NCI-H526 (cell line): ENCODE results near the gene BICDL1.

Experiments used
- DNase-seq, 2 experiments: peaks; one replicate each; lab custom pipeline; 2025; lab: John Stamatoyannopoulos, UW

BICDL1 gene

DNA sequence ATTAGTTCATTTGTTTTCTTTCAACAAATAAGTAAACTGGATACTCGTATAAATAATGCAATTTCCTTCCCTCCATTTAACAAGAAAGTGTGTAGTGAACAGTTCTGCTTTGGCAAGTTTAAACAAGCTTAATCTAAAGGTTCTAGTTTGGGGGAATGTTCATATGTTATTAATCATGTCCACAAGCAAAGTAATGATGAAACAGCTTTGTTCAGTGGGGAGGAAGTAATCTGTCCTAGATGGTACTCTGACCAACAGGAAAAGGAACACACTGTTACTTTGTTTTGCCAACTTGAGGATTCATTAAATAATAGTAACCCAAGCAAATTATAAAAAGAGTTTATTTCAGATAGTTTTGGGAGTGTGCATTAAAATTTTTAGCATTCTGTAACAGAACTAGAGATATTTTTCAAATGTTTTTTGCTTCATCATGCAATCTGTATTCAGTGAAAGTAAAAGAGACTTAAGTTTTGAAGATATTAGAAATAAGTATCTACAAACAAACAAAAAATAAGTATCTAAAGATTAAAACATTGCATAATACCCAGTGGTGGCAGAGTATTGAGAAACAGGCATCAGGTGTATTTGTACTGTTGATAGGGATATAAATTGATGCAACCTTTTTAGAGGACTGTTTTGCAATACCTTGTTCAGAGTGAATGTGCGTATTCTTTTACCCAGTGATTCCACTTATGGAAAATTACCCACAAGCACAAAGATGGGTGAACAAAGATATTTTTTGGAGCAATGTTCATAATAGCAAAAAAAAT is 66.4 kb downstream of the BICDL1 start:
- no peak for DNase-seq

DNA sequence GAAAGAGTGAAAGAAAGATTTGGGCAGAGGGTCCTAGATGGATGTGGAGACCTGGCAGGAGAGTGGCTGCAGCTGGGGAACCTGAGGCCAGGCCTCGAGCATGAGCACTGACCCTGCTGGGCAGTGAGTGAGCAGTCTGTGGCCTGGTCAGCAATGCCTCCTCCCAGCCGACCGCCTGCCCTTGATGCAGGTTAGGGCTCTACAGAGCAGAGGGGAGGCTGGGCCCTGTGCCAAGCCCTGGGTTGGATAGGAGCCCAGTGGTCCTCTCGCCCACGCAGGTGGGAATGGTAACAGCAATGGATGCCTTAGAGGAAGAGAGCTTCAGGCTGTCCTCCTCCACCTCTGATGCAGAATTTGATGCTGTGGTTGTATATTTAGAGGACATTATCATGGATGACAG is 67.7 kb downstream of the BICDL1 start:
- DNase-seq, result no peak

DNA sequence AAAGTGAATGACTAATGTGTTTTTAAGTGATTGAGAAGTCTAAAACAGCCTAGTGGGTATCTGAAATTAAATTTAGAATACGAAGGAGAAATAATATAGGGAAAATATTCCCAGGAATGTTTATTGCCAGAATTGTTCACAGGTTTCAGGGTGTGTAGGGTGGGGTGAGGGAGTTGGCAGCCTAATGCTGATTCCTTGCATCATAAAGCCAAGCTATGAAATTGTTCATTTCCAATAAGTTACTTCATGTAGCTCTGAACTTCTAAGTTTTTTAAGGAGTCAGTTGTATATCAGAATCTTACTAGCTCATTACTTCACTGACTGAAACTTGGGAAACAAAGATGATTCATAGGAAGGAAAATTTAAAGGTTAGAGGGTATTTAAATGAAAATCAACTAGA is 71.2 kb downstream of the BICDL1 start:
- DNase-seq, result no peak

DNA sequence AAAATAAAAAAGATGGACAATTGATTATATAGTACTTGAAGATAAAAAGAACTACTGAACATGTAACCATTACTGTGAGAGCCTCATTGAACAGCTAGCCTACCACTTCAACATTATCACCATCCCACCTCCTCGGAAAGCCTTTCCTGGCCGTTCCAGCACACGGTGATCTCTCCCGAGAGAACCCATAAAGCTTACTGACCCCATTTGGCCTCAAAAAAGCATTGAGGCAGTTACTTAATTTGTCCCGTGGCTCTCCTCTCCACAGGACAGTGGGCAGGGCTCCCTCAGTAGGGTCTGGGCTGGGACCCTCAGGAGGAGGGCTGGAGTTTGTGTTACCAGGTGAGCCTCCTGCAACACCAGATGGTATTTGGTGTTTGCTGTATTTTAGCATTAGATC is 71.7 kb downstream of the BICDL1 start:
- no peak for DNase-seq

DNA sequence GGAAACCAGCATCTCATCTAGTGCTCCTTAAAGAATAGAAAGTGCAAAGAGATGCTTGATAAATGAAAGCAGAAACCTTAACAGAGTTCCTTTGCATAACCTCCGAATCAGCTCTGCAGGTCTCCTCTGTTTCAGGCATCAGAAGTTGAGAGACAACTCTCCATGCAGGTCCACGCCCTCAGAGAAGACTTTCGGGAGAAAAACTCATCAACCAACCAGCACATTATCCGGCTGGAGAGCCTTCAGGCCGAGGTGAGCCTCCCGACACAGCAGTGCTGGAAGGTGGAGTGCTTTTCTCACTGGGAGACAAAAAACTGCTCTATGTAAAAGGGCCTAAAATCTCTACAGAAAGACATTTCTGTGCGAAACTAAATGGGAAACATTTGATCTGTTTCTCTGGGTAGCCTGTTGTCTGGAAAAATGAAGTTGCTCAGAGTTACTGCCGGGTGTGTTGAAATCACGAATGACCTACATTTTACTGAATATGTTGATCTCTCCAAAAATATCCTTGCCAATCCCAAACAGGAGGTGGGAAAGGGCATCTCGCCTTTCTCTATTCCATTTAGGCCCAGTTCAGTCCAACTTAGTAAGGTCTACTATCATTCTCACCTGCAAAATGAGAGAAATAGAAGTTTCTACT is 72.7 kb downstream of the BICDL1 start:
- no peak for DNase-seq

DNA sequence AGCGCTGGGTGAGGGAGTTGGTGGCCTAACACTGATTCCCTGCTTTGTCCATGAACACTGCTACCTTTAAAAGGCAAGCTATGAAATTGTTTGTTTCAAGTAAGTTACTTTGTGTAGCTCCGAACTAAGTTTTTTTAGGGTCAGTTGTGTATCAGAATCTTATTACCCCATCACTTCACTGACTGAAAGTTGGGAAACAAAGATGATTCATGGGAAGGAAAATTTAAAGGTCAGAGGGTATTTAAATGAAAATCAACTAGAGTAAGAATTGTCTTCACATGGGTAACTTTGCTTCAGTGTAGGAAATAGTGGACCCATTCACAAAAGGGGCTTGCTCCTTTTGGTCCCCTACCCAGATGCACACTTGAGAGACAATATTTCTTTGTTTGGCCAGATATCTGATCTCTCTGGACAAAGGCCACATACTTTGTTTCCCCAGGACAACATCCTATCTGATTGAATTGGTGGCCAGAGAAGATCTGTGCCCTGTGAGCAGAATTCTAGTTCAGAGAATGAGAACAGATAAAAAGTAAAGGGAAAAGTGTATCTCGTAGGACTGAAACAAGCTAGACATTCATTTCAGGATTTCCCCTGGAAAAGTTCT is 74.0 kb downstream of the BICDL1 start:
- no peak for DNase-seq

DNA sequence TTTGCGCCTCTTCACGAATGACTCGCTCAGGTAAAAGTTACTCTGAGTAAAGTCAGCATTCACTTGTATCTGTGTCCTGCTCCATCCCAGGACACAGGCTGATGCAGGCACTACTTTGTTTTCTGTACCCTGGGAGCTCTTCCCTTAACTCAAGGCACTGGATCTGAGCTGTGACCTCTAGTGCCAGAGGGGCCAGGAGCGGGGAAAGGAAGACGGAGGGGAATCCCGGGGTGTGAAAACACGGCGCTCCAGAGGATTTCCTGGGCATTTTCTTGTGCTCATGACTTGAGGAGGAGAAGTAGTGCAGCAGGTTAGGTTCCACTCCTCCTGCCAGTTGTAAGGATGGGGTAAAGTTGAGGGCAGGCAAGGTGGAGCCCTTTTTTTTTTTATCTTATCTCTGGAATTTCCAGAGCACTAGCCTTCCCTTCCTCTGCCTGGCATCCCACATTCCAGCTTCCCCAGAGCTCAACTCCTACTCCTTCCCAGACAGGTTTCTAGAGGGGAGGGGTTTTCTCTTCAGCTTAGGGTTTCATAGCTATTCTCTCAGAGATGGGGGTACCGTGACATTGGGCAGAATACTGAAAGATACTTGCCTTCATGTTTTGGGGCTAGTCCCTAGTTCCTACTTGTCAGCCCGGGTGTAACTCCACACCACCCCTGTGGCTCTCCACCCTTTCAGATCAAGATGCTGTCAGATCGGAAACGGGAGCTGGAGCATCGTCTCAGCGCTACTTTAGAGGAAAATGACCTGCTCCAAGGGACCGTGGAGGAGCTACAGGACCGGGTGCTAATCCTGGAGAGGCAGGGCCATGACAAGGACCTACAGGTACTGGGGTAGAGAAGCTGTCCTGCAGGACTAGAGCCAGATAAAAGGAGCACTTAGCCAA is 75.3 kb downstream of the BICDL1 start:
- no peak for DNase-seq

DNA sequence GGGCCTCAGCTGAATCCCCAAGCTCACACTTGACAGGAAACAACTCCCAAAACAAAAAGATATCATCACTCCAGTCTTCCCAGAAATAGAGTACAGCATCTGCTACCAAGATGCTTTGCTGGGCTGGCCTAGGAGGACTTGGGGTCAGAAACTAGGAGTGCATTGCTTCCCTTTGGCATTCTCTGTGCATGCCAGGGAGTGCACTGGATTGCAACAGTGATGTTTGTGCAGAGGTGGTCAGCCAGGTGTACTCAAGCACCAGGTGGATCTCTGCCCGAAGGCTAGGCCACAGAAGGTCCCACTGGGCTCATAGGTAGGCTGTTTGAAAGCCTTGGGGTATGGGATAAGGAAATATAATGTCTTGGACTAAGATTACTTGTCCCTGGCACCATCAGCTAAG is 76.4 kb downstream of the BICDL1 start:
- DNase-seq, result no peak

DNA sequence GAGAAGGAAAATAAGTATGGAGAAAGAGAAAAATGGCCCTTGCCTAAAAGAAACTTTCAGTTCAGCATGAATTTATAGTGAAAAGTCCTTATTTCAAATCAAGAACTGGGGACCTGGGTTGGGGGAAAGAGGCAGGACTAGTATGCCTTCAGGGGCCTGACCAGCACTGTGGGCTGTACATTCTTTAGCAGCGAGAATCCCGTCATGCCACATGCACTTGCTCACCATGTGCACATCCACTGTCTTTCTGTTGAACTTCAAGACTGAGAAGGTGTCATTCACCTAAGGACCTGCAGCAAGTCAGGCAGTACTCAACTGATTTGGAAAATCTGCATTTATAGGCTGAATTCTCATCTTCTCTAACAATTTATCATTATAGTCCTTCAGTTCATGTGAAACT is 77.3 kb downstream of the BICDL1 start:
- no peak for DNase-seq

DNA sequence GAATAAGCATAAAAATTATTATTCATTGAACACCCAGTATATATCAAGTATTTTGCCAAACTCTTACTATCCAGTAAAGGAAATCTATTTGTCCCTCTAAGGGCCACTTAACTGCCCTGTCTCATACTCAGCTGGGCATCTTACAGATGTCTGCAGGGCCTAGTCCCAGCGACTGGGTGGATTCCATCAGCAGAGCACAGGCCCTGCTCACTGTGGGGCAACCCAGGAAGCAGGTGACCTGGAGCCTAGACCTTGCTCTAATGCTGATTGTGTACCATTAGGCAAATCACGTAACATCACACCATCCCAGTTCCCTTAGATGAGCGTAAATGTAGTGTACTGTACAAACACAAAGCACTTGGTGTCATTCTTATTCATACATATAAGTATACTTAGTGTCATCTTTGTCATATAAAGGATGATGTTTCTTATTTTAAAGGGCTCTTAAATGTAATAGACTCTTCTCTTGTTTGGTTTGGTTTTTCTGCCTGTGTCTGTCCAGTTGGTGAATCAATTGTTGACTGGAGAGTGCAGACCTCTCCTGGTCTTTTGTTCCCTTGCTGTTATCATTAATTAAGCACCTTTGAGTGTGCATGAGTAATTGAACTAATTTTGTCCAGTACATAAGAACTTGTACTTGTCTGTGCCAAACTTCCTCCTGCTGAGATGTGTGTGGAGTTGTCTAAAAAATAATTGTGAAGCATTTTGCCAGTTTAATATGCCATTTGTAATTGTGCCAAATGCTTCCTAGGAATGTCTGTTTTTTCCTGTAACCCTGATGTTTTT is 78.2 kb downstream of the BICDL1 start:
- DNase-seq, result peak; percentile 45 to 80

DNA sequence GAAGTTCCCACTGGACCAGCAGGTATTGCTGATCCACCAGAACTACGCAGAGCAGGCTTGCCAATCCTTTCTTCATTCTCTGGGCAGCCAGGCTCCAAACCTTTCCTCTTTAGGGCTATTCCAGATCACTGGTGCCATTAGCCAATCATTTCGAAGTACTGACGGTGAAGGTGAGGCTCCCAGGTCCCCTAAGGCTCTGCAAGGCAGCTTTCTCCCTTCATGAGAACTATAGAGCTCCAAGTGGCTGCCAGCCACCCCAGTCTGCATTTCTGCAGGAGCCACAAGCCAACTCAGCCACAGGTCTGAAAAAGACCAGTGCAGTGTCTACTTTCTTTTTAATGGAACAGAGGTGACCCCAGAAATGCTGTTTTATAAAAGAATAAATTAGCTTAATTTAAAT is 78.9 kb downstream of the BICDL1 start:
- DNase-seq, result no peak

DNA sequence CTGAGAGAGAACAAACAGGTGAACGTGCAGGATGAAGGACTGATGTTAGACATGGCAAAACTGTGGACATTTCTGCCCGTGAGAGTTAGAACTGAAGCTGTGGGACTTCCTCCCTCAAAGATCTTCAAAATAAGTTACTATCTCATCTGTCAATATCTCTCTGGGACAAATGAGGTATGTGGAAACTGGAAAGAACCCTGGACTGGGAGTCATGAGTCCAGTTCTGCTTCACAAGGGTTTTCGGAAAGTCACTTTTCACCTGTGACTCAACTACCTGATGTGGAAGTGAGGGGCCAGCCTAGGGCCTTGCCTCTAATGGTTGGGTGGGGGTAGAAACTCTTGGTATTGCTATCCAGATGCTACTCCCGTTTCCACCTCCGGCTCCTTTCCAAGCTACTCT is 80.2 kb downstream of the BICDL1 start:
- no peak for DNase-seq

DNA sequence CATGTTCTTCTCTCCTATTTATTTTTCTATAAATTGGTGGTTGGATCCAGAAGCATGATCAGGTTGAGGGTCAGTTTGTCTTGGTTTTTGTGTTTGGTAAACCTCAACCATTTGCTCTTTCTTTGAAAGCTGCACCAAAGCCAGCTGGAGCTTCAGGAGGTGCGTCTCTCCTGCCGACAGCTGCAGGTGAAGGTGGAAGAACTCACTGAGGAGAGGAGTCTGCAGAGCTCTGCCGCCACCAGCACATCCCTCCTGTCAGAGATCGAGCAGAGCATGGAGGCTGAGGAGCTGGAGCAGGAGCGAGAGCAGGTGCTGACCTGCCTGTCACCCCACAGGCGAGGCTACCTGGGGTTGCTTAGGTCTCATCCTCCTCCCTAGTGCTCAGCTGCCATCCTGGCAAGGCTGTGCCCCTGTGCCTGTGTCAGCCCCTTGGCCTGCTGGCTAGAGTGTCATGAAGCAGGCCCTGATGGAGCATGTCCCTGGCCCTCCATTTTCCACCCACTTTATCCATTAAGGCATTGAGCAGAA is 82.5 kb downstream of the BICDL1 start:
- DNase-seq, result no peak

DNA sequence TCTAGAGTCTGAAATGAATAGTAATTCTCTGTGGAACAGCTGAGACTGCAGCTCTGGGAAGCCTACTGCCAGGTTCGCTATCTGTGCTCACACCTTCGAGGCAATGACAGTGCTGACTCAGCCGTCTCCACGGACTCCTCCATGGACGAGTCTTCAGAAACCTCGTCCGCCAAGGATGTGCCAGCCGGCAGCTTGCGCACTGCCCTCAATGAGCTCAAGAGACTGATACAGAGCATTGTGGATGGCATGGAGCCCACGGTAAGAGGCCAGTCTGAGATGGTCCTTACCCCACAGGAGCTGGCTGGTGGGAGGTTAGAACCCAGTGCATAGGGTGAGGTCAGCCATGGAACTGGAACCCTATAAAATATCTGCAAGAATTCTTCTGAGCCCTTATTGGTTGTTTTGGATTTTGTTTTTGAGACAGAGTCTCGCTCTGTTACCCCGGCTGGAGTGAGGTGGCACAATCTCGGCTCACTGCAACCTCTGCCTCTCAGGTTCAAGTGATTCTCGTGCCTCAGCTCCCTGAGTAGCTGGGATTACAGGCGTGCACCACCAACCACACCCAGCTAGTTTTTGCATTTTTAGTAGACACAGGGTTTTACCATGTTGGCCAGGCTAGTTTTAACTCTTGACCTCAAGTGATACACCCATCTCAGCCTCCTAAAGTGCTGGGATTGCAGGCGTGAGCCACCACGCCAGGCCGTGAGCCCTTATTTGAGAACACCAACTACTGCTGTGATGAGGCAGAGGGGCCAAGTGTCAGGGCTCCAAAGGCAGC is 83.6 kb downstream of the BICDL1 start:
- DNase-seq, result no peak

DNA sequence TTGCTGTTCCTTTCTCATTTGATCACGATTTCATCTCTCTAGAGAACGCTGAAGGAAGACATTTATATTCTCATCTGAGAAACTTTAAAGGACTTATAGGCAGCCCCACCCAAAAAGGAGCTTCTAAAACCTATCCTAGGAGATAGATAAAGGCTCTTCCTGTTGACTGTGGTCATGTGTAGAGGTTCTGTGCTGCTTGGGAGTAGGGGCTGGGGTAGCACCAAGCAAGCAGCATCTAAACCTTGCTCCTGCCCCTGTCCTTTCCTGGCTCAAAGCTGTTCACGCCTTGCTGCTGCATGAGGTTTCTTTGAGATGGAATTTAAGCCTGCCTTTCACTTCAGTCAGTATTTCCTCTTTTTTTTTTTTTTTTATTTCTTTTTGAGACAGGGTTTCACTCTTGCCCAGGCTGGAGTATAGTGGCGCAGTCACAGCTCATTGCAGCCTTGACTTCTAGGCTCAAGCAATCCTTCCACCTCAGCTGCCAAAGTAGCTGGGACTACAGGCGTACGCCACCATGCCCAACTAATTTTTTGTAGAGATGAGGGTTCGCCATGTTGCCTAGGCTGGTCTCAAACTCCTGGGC is 86.1 kb downstream of the BICDL1 start:
- no peak for DNase-seq

DNA sequence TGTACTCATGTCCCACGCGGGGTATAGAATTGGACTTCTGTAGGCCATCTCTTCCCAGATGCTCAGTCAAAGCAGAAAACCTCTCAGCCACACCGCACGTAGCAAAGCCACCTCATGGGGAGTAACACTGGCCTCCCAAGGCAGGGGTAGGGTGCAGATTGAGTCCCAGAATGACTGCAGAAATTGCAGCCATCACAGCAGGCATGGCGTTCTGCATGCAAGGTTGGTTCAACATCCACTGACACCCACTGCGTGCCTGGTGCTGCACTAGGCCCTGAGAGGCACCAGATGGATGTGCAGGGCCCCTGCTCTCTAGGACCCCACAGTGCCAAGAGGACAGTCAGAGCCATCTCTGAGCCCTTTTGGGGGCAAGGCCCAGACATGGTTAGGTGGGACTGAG is 87.6 kb downstream of the BICDL1 start:
- DNase-seq, result no peak

DNA sequence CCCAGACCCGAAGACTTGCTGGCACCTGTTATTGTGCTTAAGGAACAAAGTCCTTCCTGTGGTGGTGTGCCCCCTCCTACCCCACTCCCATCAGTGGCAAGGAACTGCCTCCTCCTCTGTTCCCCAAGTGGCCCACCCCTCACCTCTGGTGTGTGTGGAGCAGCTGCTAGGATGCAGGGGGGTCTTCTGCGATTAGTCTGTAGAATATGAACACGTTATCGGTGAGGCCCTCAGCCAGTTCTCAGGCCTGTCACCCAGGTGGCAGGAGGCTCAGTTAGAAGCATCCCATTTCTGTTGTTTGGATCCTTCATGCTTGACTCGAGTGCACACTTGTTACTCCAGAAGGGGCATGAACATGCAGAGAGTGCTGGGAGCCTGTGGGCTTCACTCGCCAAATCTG is 88.2 kb downstream of the BICDL1 start:
- DNase-seq, result no peak

DNA sequence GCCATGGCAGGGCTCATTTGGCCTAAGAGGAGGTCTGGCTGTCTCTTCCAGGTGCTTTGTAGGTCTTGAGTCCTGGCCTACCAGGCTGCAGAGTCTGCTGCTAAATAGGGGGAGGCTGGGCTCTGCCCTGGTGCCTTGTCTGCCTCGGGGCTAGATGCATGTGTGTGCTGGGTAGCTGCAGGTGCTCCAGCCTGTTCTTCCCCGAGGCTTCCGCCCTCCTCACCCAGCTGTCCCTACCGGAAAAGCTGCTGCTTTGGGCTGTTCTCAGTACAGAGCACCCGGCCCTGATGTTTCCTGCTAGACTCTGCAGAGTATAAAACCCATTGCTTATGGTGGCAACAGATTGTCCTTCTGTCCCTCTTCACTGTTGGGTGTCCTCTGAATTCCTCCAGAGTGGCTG is 89.8 kb downstream of the BICDL1 start:
- DNase-seq, result no peak

DNA sequence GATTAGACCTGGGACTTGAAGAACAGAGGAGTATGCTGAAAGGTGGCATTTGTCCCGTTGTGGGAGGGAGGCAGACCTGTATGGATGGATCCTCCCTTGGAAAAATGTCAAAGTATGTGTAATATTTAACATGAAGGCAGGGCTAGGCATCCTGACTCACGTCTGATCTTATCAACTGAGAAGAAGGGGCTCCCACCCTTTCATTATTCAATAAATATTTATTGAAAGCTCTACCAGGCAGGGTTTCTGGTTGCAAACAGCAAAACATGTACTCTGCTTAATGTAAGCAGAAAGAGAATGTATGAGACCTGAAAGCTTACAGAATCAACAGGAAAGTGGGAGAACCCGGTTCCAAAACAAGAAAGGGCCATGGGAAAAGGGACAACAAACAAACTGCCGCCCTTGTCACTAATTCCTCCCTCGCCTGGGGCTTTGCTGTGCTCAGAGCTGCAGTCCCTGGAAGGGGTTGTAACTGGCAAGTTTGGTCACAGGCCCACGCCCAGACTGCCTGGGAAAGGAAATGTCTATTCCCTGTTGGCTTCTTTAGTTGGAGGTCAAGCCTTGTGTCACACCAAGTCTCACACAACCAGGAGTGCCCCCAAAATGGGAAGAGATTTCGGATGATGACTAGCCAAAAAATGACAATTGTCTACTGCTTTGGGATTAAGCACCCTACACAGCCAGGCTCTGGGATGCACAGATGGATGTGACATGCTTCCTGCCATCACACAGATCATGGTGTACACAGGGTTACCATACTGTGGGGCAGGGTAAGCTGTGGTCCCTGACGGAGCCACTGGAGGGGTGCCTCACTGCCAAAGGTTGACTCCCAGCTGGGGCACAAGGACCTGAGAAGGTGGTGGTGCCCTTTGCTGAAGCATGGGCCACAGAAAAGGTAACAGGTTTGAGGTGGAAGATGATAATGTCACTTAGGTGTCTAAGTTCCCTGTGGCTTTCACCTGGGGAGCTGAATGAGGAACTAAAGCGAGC is 90.7 kb downstream of the BICDL1 start:
- no peak for DNase-seq
